NT2/D1 (cell line): ENCODE results near the gene RASL12.

ENCODE experiments used
- SUZ12 ChIP-seq: IDR thresholded peaks from 2 replicates; pipeline ENCODE4 v1.6.1; 2011; ENCODE audit not compliant: insufficient read length, insufficient read depth; ENCODE audit errors: extremely low read depth
- YY1 ChIP-seq: IDR thresholded peaks from 2 replicates; pipeline ENCODE4 v1.6.1; 2011; ENCODE audit not compliant: insufficient read length, insufficient read depth
- ZNF274 ChIP-seq: IDR thresholded peaks from 2 replicates; pipeline ENCODE4 v1.6.1; 2011; ENCODE audit warnings: mild to moderate bottlenecking, low read depth, low read length

DNA sequence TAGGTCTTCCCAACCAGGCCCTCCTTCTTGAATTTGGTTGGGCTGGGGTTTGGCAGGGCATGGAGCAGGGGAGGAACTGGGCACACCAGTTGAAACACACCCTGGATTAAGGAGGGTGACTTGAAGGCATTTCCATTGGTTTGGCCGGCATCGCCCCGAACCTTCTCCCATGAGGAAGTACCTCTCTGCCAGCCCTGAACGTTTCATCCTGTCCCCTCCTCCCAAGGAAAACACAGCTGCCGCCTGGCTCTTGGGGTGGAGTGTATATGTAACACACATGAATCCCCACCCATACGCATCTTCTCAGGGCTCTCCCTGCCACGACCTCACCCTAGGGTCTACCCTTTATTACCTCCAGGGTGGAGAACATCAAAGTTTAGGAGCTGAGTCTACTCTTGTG is 32.7 kb upstream of the RASL12 start:
- TF ChIP-seq SUZ12 (no peak), ZNF274 (no peak), YY1 (no peak)
